Lower lobe of right lung (tissue), 2 donors: Measurements from ENCODE around the gene KIF15. TPM values are rescaled to one million over a fixed set of nuclear protein-coding genes. Genes with fewer than 3 reads are reported as not detected.
A peak's percentile ranks its signal among the peaks of the same experiment; 100 is the strongest.

Experiments
- ATAC-seq, 2 donors: fragments of 200-7000 bp; cut with Tn5 transposase; one replicate each; pipeline ENCODE4 v1.9.1; 2020 to 2022; ENCODE audit warnings: mild to moderate bottlenecking in 2 of 2, moderate library complexity in 2 of 2
- DNase-seq: peaks from one replicate; pipeline ENCODE4 v3.0.0-alpha.2; 2020
- H3K27ac ChIP-seq: fragments of 200-600 bp; one replicate; pipeline ENCODE4 v1.8.0; 2022
- H3K27me3 ChIP-seq: fragments of 200-600 bp; one replicate; pipeline ENCODE4 v1.8.0; 2022; ENCODE audit warnings: low read depth
- H3K36me3 ChIP-seq: fragments of 200-600 bp; one replicate; pipeline ENCODE4 v1.8.0; 2022; ENCODE audit warnings: mild to moderate bottlenecking
- H3K4me1 ChIP-seq: fragments of 200-600 bp; one replicate; pipeline ENCODE4 v1.8.0; 2022
- H3K4me3 ChIP-seq: fragments of 200-600 bp; one replicate; pipeline ENCODE4 v1.8.0; 2022; ENCODE audit warnings: mild to moderate bottlenecking
- H3K9me3 ChIP-seq: fragments of 200-600 bp; one replicate; pipeline ENCODE4 v1.8.0; 2022
- CTCF ChIP-seq: fragments of 200-600 bp; IDR thresholded peaks from one replicate; pipeline ENCODE4 v1.8.0; 2022; ENCODE audit warnings: antibody characterized with exemption, mild to moderate bottlenecking
- intact Hi-C: fragments of 100-400 bp; cut with DNase I; formaldehyde crosslinking; loops from one replicate; pipeline ENCODE4 v1.11.0; 2022
- total RNA-seq: library from RNA; stranded (reverse); fragmentation: NEBNext Ultra II Directional; extraction: Animal tissue kit (Norgen Biotek cat#: 25700); gene quantifications from one replicate; pipeline ENCODE4 v1.2.1, GENCODE V29; 2021
- donor health status: DM: no; HTN: yes; CAD: no; lungs with severe emphysema.

KIF15 gene
- total RNA-seq, 1 donor from 2014 or later: 1.3 TPM

- Histone ChIP-seq H3K36me3 (no peaks in the 10 kb centered on the region), H3K9me3 (no peaks in the 10 kb centered on the region), H3K4me3 (no peak overlapping the region), H3K27ac (no peak overlapping the region), H3K4me1 (peaks cover 9% of the 10 kb centered on the region), H3K27me3 (no peaks in the 10 kb centered on the region)
- intact Hi-C loops: no loop called here
- no peak for TF ChIP-seq CTCF
- ATAC-seq (no peak), DNase-seq (no peak)
These were observed 98.5 kb downstream of the KIF15 start for GRCh38 chr3:44860117-44860516.

GRCh38 chr3:44861412-44862225, 100.0 kb downstream of the KIF15 start, which contains the start of gene TMEM42:
TSS of gene TMEM42 (plus strand) at chr3:44861912. CDS start at chr3:44861925, 13 bp downstream.
- Histone ChIP-seq H3K27me3 (no peaks in the 10 kb centered on the region), H3K4me1 (peaks cover 9% of the 10 kb centered on the region), H3K4me3 (peak within 1 kb of the TSS; percentile 82), H3K9me3 (no peaks in the 10 kb centered on the region), H3K36me3 (no peaks in the 10 kb centered on the region), H3K27ac (peak within 1 kb of the TSS; percentile 93)
- ATAC-seq (peak; percentile 98 to 100), DNase-seq (peak; percentile 93)
- intact Hi-C loops: no loop called here
- peak; percentile 15 for TF ChIP-seq CTCF

- intact Hi-C loops: no loop called here
- H3K9me3 ChIP-seq: no peaks in the 10 kb centered on the region
- no peak for ATAC-seq
- no peak for TF ChIP-seq CTCF
- H3K27me3 ChIP-seq: no peaks in the 10 kb centered on the region
- DNase-seq: no peak
- H3K4me1 ChIP-seq: peaks cover 9% of the 10 kb centered on the region
- H3K36me3 ChIP-seq: no peaks in the 10 kb centered on the region
- peak overlapping the region; percentile 82 for H3K4me3 ChIP-seq
- H3K27ac ChIP-seq: peak overlapping the region; percentile 93
These were observed 100.6 kb downstream of the KIF15 start for GRCh38 chr3:44862226-44862637.

- intact Hi-C loops: no loop called here
- ATAC-seq (no peak), DNase-seq (no peak)
- TF ChIP-seq CTCF: no peak
- H3K27me3 ChIP-seq: no peaks in the 10 kb centered on the region
- no peak overlapping the region for H3K27ac ChIP-seq
- H3K4me1 ChIP-seq: peaks cover 9% of the 10 kb centered on the region
- no peaks in the 10 kb centered on the region for H3K9me3 ChIP-seq
- H3K36me3 ChIP-seq: no peaks in the 10 kb centered on the region
- no peak overlapping the region for H3K4me3 ChIP-seq
These were observed 103.9 kb downstream of the KIF15 start for GRCh38 chr3:44865272-44866035.

GRCh38 chr3:44867421-44868111, 106.0 kb downstream of the KIF15 start:
- Histone ChIP-seq H3K36me3 (no peaks in the 10 kb centered on the region), H3K9me3 (no peaks in the 10 kb centered on the region), H3K27me3 (no peaks in the 10 kb centered on the region), H3K4me3 (no peak overlapping the region), H3K4me1 (peaks cover 5% of the 10 kb centered on the region), H3K27ac (no peak overlapping the region)
- no peak for ATAC-seq
- no peak for TF ChIP-seq CTCF
- no peak for DNase-seq
- intact Hi-C loops: no loop called here
